NCI-H2171 (cell line): Measurements from ENCODE around the gene ZNF513.
"Not testable (repeated sequence)": the region's sequence is repeated elsewhere in the genome, so short reads cannot be mapped to it uniquely, and the experiment has no call there.

Source experiments
- DNase-seq: peaks from one replicate; lab custom pipeline; 2025; lab: John Stamatoyannopoulos, UW

Gene ZNF513, protein sequence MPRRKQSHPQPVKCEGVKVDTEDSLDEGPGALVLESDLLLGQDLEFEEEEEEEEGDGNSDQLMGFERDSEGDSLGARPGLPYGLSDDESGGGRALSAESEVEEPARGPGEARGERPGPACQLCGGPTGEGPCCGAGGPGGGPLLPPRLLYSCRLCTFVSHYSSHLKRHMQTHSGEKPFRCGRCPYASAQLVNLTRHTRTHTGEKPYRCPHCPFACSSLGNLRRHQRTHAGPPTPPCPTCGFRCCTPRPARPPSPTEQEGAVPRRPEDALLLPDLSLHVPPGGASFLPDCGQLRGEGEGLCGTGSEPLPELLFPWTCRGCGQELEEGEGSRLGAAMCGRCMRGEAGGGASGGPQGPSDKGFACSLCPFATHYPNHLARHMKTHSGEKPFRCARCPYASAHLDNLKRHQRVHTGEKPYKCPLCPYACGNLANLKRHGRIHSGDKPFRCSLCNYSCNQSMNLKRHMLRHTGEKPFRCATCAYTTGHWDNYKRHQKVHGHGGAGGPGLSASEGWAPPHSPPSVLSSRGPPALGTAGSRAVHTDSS

DNA sequence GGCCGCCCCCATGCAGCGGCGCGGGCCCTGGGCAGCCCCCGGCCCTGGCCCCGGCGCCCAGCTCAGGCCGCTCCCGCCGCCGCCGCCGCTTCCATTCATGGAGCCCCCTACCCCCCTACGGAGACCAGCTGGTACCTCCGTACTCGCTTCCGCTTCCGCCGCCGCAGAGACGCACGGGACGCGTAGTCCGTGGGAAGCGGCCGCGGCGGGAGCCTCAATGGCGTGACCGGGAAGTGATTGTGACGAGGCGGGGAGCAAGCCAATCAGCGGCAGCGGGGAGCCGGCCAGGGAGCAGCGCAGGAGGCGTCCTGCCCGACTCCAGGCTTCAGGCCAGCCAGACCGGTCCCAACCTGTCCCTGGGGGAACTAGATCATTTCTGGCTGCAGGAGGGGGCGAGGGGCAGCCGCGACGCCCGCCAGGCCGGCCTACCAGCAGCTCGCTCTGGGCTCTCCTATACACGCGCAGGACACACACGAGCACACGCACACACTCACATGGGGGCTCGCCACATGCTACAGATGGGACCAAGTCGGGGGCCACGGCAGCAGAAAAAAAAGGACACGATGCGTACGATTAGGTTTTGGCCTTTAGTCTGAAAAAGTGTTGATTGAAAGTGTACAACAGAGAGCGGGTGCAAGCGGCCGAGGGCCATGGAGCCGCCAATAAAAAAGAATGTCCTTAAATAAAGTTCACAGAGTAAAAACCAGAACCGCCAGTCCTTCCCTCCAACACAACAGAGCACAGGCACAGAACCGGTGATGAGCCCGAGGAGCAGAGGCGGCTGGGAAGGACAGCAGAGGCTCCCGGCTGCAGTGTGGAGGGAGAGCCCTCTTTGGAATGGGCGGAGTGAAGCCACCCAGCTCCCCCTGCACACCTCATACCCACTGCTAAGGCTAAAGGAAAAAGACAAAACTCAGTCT, at the start of gene ZNF513:
Gene ZNF513, minus strand, starts transcription at position 109 of the 920 bp plus-strand sequence. CDS start 208 bp downstream, outside the sequence.
- DNase-seq = peak; percentile 99

DNA sequence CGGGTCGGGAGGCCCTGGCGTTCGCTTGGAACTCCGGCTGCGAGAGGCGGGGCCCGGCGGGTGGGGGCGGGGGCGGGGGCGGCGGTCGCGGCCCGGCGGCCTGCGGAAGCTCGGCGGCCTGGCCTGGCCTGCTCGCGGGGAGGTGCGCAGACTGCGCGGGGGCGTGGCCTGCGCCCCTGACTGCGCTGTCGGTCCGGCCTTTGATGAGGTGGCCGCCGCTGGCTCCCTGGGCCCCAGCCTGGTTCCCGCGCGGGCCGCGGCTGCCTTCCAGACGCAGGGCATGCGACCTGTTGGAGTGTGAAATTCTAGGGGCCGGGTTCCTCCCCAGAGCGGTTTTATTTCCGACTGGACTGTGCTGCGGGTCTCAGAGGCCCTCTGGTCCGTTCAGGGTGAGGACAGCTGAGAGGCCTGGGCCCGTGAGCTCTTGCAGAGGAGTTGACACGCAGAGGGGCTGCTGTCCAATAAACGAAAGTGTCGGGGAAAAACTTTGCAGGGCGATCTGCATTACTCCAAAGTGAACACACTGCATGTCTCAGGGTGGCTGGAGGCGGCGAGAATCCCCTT, 48.5 kb upstream of the ZNF513 start:
- DNase-seq = peak; percentile 60

DNA sequence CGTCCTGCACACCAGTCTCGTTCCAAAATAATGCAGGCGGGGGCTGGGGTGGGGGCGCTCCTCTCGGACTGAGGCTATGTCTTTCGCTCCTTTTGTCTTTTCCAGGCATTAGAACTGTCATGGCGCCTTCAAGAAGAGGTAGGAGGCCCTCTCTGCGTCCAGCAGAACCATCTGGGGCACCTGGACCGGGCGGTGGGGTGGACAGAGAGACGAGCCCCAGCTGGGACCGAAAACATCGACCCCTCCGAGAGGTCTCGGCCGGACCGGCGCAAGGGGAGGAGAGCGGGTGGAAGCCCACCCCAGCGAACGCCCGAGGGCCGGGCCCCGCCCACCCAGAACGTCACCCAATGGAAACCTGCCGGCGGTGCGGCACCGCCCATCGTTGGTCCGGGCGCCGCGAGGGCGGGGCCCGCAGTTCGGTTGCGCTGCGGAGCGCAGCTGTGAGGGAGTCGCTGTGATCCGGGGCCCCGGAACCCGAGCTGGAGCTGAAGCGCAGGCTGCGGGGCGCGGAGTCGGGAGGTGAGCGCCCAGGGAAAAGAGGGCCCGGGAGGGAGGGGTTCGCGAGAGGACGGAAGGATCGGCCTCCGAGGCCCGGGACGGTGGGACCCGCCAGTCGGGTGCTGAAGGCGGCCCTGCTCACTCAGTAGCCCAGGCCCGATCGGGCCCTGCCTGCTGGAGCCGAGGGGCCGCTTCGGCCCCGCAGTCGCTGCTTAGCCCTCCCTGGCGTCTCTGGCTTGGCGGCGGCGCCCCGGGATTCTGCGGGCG, 47.9 kb upstream of the ZNF513 start, which contains the start of gene NRBP1:
Gene NRBP1, plus strand, starts transcription at position 419 of the 765 bp plus-strand sequence. CDS start 4,643 bp downstream, outside the sequence.
- peak; percentile 96 for DNase-seq

DNA sequence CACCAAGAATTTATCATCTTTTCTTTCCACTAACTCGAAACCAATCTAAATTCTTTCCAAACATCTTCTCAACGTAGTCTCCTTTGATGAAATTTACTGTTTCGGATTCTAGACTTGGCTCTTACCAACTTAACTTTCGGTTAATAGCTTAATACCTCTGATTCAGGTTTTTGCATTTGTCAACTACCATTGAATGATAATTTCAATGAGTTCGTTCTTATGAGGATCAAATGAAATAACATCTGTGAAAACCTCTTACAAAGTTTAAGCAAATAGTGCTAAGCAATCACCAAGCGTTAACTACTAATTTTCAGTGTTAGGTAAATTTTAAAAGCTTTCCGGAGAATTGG, 47.3 kb upstream of the ZNF513 start:
- DNase-seq = no peak

DNA sequence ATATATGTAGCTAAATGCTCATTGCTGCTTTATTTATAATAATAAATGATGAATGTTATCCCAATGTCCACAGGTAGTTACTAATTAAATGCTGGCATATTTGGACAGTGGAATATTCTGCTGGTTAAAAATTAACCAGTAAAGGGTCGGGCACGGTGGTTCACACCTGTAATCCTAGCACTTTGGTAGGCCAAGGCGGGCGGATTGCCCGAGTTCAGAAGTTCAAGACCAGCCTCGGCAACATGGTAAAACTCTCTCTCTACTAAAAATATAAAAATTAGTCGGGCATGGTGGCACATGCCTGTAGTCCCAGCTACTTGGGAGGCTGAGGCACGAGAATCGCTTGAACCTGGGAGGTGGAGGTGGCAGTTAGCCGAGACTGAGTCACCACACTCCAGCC, 44.5 kb upstream of the ZNF513 start:
- not testable (repeated sequence) for DNase-seq

DNA sequence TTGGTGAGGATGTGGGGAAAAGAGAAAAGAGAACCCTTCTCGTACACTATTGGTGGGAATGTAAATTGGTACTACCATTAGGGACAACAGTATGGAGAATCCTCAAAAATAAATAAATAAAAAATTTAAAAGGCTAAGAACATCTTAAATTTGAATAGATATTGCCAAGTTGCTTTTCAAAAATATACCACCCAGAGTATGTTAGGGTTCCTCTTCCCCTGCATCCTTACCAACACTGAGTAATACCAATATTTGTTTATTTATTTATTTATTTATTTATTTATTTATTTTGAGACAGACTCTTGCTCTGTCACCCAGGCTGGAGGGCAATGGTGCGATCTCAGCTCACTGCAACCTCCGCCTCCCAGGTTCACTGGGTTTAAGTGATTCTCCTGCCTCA, 42.4 kb upstream of the ZNF513 start:
- no peak for DNase-seq

DNA sequence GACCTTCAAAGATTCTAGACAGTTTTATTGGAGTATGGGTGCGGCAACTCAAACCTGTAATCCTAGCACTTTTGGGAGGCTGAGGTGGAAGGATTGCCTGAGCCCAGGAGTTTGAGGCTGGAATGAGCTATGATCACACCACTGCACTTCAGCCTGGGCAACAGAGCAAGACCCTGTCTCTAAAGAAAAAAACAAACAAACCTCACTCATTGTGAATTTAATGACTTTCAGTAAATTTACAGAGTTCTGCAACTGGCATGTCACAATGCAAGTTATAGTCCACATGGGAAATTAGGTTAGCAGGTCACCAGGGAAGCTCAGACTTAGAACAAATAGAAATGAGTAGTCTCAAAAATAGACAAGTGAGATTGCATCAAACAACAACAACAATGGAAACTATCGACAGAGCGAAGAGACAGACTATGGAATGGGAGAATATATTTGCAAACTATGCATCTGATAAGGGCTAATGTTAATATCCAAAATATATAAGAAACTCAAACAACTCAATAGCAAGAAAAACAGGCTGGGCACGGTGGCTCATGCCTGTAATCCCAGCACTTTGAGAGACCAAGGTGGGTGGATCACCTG, 41.2 kb upstream of the ZNF513 start:
- DNase-seq = no peak

DNA sequence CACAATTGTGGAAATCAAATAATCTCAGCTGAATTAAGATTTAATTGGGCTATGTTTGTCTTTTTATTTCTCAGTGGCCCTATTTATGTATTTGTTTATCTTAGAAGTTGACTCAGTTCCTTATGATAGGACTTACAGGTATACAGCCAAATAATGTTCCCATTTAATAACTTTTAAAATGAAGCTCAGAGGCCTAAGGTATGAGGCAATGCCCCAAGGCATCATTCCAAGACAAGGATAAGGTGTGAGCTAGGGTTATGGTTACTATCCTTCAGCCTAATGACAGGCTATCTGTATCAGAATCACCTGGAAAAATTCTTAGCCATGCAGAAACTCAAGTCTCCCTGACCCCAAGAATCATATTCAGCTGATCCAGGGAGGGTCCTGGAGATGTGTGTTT, 40.5 kb upstream of the ZNF513 start:
- DNase-seq = no peak

DNA sequence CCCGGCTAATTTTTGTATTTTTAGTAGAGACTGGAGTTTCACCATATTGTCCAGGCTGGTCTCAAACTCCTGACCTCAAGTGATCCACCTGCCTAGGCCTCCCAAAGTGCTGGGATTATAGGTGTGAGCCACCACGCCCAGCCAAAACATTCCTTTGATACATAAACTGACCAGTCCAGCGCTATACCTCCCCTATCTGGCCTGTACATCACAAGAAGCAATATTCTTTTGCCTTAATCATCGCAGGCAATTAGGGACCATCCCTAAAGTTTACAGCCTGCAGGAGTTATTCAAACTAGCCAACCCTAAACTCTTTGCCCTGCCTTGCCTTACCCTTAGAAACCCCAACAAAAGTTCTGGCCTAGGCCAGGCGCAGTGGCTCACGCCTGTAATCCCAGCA, 35.6 kb upstream of the ZNF513 start:
- DNase-seq = no peak

DNA sequence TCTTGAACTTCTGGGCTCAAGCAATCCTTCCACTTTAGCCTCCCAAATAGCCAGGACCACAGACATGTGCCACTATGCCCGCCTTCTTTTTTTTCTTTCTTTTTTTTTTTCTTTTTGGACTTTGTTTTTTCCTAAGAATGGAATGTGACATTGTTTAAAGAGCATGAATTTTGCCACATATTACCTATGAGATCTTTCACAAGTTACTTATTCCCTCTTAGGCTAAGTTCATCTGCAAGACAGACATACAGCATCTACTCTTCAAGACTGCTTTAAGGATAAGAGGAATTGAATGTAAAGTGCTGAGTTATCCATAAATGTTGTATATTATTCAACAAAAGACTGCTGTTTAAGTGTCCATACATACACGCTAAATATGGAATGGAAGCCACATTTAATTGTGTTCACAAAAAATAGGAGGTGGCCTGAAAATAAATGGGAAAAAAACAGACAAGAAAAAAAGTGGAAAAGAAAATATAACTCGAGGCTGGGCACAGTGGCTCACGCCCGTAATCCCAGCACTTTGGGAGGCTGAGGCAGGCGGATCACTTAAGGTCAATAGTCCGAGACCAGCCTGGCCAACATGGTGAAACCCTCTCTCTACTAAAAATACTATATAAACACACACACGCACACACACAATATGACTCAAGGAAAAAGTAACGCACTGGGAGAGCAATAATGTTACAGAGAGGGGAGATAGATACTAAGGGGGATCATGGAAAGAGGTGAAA, 32.1 kb upstream of the ZNF513 start:
- no peak for DNase-seq

DNA sequence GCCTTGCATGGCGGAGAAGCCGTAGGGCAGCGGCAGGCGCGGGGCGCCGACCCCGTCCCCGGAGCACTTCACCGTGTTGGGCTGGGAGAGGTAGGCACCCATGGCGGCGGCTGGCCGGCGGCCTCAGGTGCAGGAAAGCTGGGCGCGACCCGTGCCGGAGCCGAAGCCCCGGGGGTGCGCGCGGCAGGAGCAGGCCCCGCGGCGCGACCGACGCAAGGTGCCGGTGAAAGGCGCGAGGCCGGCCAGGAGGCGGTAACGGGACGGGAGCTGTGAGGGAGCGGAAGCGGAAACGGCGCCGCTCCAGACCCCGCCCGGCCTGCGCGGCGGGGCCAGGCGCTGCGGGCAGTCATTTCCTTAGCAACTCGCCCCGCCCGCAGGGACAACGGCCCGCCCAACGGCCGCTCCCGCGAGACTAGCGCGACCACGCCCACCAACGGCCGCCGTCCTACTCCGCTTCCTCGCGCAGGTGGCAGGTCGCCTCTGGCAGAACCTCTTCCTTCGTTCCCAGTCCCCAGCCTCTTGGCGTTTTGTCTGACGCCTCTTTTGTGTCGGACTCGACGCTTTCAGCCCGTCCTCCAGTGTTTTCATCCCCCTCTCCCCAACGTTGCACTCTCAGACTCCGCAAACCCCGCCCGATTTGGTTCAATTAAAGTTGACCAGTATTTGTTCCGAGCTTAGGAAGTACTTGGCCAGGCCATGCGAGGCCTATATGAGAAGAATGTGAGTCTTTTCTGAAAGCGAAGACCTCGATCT, 29.0 kb upstream of the ZNF513 start, which contains the start of gene PPM1G:
Gene PPM1G, minus strand, starts transcription at position 271 of the 753 bp plus-strand sequence. Its CDS starts 169 bp downstream, at position 102.
- peak; percentile 98 for DNase-seq

DNA sequence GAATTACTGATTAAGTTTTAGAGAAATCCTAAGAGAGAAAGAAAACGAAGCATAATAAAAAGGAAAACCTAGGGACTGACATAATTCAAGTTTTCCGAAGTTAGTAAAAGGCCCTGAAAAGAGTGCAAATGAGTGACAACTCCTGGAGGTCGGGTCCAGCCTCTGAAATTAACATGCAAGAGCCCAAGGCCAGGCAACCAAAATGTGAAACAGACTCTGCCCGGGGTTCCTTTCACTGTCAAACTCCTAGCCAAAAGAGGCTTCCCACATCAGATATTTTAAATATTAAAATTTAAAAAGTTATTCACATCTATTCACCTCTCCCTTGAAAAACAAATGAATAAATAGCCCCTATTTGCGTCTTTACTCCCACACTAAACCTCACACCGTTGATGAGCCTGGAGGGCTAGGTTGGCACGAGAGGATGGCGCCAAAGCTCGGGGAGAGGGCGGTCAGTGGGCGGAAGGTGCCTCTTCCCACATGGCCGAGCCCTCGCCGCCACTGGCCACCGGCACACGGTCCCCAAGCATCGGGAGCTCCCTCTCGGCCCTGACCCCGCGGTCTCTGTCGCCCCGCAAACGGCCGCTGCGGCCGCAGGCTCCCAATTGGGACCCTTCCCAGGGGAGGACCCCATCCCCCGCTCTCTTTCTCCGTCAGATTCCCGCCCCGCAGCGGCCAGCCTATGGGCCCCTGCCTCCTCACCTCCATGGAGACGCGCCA, 28.2 kb upstream of the ZNF513 start:
- peak; percentile 44 for DNase-seq

DNA sequence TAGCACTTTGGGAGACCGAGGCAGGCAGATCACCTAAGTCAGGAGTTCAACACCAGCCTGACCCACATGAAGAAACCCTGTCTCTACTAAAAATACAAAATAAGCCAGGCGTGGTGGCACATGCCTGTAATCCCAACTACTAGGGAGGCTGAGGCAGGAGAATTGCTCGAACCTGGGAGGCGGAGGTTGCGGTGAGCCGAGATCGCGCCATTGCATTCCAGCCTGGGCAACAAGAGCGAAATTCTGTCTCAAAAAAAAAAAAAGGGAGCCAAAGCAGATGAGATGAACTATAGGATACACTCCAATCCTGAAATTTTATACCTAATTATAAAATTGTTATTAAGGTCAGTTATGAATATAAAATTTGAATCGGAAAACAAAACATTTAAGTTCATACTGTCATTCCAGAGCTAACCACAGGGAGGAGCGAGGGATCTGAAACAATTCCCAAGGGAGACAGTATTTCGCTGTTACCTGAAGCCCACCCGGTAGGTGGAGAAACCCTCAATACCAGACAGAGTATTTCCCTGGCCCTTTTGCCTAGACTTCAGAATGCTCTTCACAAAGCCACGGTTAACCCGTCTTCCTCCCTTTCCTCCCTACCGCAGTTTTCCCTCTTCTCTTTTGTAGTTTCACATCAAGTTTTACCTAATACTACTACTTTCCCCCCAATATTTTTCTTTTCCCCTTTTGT, 27.4 kb upstream of the ZNF513 start:
- peak; percentile 93 for DNase-seq

DNA sequence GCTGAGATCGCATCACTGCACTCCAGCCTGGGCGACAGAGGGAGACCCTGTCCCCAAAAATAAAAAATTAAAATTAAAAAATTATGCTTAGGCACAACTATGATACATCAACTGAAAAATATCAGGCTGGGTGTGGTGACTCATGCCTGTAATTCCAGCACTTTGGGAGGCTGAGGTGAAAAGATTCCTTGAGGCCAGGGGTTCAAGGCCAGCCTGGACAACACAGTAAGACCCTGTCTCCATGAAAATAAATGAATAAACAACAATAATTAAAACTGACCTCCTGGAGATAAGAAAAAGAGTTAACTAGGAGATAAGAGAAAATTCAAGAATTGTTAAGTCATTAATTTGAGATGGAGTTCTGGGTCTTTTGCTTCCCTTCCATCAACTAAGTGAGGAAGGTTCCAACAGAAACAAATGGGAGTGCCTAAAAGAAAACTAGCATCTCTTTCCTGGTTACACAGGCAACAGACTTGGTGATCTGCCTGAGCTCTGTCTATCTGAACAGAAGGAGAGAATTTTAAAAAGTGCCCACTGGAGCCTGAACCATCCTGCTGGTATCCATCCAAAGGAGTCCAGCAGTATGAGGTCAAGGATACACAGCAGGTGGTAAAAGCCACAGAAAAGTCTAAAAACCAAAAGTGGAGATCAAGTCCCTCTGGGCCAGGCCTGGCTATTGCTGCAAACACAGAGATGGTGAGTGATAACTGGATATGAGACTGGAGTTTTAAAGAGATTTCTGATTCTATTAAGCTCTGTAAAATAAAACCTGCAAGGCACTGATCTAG, 20.0 kb upstream of the ZNF513 start:
- no peak for DNase-seq

DNA sequence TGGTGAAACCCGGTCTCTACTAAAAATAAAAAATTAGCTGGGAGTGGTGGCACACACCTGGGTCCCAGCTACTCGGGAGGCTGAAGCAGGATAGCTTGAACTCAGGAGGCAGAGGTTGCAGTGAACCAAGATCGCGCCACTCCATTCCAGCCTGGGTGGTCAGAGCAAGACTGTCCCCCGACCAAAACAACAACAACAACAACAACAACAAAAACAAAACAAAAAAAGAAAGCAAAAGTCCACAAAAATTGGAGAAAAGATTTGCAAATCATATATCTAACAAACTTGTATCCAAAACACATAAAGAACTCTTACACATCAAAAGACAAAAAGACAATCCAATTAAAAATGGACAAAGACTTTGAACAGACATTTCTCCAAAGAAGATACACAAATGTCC, 18.4 kb upstream of the ZNF513 start:
- DNase-seq = no peak

DNA sequence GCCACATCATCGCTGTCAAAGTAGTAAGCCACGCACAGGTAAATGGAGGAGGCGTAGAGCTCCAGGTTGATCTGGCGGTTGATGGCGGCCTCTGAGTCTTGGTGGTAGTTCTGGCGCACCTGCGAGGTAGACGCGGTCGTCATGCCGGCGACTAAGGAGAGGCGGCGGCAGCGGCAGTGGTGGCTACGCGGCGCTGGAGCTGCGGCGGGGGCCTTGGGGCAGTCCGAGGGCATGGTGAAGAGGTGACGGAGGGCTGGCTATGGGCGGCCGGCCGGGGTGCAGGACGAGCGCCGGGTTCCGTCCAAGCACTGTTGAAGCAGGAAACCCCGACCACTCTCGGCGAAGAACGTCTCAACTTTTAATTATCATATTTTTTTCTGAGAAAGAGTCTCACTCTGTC, 12.7 kb upstream of the ZNF513 start:
- DNase-seq = no peak
